GM12878 (cell line): ENCODE data around the gene GSC2. TPM values are rescaled to one million over a fixed set of nuclear protein-coding genes. Genes with fewer than 3 reads are reported as not detected.

Source experiments
- ATAC-seq: fragments of 200-7000 bp; cut with Tn5 transposase; 3 replicates; pipeline ENCODE4 v1.9.1; 2020; ENCODE audit warnings: mild to moderate bottlenecking, moderate library complexity
- BruUV-seq: library from RNA; stranded (reverse); fragments of 400-500 nt; replicated peaks from 2 replicates; lab custom pipeline; 2021; lab: Mats Ljungman, UMichigan
- CTCF ChIA-PET: fragments of 300-600 bp; sonication (Branson Sonifier 250); formaldehyde crosslinking; extraction: SDS; loops from one replicate; lab custom pipeline; 2021; ENCODE audit warnings: inconsistent platforms; lab: Yijun Ruan, JAX
- POLR2A ChIA-PET: fragments of 350-600 bp; formaldehyde crosslinking; extraction: SDS; loops from one replicate; lab custom pipeline; 2021; ENCODE audit warnings: inconsistent platforms; lab: Charles Lee
- RAD21 ChIA-PET: fragments of 300-600 bp; sonication (Branson Sonifier 250); formaldehyde crosslinking; loops from one replicate; lab custom pipeline; 2023; ENCODE audit warnings: antibody characterized with exemption; ENCODE audit not compliant: unreplicated experiment; lab: Charles Lee
- SMC1A ChIA-PET: fragments of 300-600 bp; sonication (Branson Sonifier 250); formaldehyde crosslinking; loops from one replicate; lab custom pipeline; 2023; ENCODE audit not compliant: unreplicated experiment, uncharacterized antibody; lab: Charles Lee
- DNase-seq: peaks from one replicate; pipeline ENCODE4 v3.0.0-alpha.2; 2011; ENCODE audit warnings: low read depth, low spot score
- FAIRE-seq: peaks from 3 replicates; lab custom pipeline; 2011; peaks lifted over from hg19 to GRCh38; lab: Jason Lieb, UNC
- H2AFZ ChIP-seq: 2 replicates; pipeline ENCODE4 v1.6.0; 2011; ENCODE audit warnings: low read depth, low read length, control low read depth; ENCODE audit not compliant: control insufficient read depth
- H3K27ac ChIP-seq: 2 replicates; pipeline ENCODE4 v1.5.1; 2011; ENCODE audit warnings: control low read depth; ENCODE audit not compliant: control insufficient read depth, insufficient read depth
- H3K27me3 ChIP-seq, 2 experiments: replicated peaks in 1 of 2; 2 replicates each; pipeline versions ENCODE4 v1.6.0 to v1.6.1; 2011; ENCODE audit warnings: low read length in 1 of 2; ENCODE audit not compliant: control insufficient read depth in 2 of 2, insufficient read depth in 2 of 2
- H3K36me3 ChIP-seq, 2 experiments: 2 replicates each; pipeline ENCODE4 v1.5.1; 2011; ENCODE audit warnings: low read length in 1 of 2; ENCODE audit not compliant: control insufficient read depth in 2 of 2, insufficient read depth in 2 of 2
- H3K4me1 ChIP-seq: 2 replicates; pipeline ENCODE4 v1.6.1; 2011; ENCODE audit warnings: mild to moderate bottlenecking, low read length, moderate library complexity, mixed read lengths; ENCODE audit not compliant: control insufficient read depth, insufficient read depth
- H3K4me2 ChIP-seq: 2 replicates; pipeline ENCODE4 v1.6.0; 2011; ENCODE audit warnings: control low read depth; ENCODE audit not compliant: control insufficient read depth, insufficient read depth
- H3K4me3 ChIP-seq: fragments of 200-600 bp; sonication (generic); 2 replicates; pipeline ENCODE4 v1.5.1; 2016
- H3K79me2 ChIP-seq: 2 replicates; pipeline ENCODE4 v1.6.0; 2011; ENCODE audit warnings: low read length; ENCODE audit not compliant: control insufficient read depth, insufficient read depth
- H3K9ac ChIP-seq: 2 replicates; pipeline ENCODE4 v1.8.0; 2011; ENCODE audit warnings: low read length, control low read depth, mixed read lengths; ENCODE audit not compliant: control insufficient read depth, insufficient read depth
- H3K9me3 ChIP-seq: replicated peaks from 3 replicates; pipeline ENCODE4 v1.5.1; 2011; ENCODE audit warnings: mild to moderate bottlenecking, low read length; ENCODE audit not compliant: control insufficient read depth, insufficient read depth
- H4K20me1 ChIP-seq: 2 replicates; pipeline ENCODE4 v1.6.0; 2011; ENCODE audit not compliant: control insufficient read depth, insufficient read depth
- CEBPZ ChIP-seq: fragments of 150-350 bp; IDR thresholded peaks from 2 replicates; pipeline ENCODE4 v1.6.1; 2016; ENCODE audit warnings: low read depth, low read length
- DPF2 ChIP-seq: fragments of 450-650 bp; IDR thresholded peaks from 2 replicates; pipeline ENCODE4 v1.6.1; 2017; ENCODE audit warnings: mild to moderate bottlenecking
- E4F1 ChIP-seq: fragments of 450-650 bp; IDR thresholded peaks from 2 replicates; pipeline ENCODE4 v1.6.1; 2018; ENCODE audit warnings: borderline replicate concordance, mild to moderate bottlenecking; ENCODE audit not compliant: partially characterized antibody
- MLLT1 ChIP-seq: fragments of 450-650 bp; IDR thresholded peaks from 2 replicates; pipeline ENCODE4 v1.6.1; 2016; ENCODE audit warnings: mild to moderate bottlenecking
- SREBF1 ChIP-seq: IDR thresholded peaks from 2 replicates; pipeline ENCODE4 v1.6.1; 2012; ENCODE audit warnings: mild to moderate bottlenecking, low read length
- USF1 ChIP-seq: IDR thresholded peaks from 2 replicates; pipeline ENCODE4 v1.6.1; 2011; ENCODE audit warnings: borderline replicate concordance, low read depth, mild to moderate bottlenecking, moderate library complexity, mixed read lengths, low read length; ENCODE audit not compliant: insufficient read depth; ENCODE audit errors: extremely low read length
- WRNIP1 ChIP-seq: IDR thresholded peaks from 2 replicates; pipeline ENCODE4 v1.6.1; 2011; ENCODE audit warnings: low read depth, low read length, improper control_type of control experiment, borderline replicate concordance
- ZBTB33 ChIP-seq: fragments of 450-650 bp; IDR thresholded peaks from 2 replicates; pipeline ENCODE4 v1.6.1; 2017; ENCODE audit warnings: mild to moderate bottlenecking
- ZNF217 ChIP-seq: fragments of 450-650 bp; IDR thresholded peaks from 2 replicates; pipeline ENCODE4 v1.6.1; 2017; ENCODE audit warnings: antibody characterized with exemption, mild to moderate bottlenecking
- WGBS: methylation state at CpG from one replicate; pipeline ENCODE4 v1.1.6; 2016; ENCODE audit warnings: low lambda C conversion rate; ENCODE audit not compliant: insufficient replicate concordance, insufficient coverage; ENCODE audit errors: missing lambda C conversion rate; 5-methylcytosine and 5-hydroxymethylcytosine counted together
- in situ Hi-C: fragments of 300-500 bp; cut with MboI; formaldehyde crosslinking; loops from 9 replicates; pipeline ENCODE4 v1.14.3; 2018; ENCODE audit warnings: mixed read lengths
- intact Hi-C: fragments of 100-400 bp; cut with micrococcal nuclease; formaldehyde crosslinking; loops from one replicate; pipeline ENCODE4 v1.14.2; 2022; ENCODE audit not compliant: unreplicated experiment
- polyA plus RNA-seq, 11 experiments: library from polyadenylated mRNA; depleted of rRNA in 4 of 11; unstranded in 6 of 11; stranded (reverse) in 5 of 11; fragments of >200 nt; fragmentation: Nextera tagmentation in 4 of 11; fragmentation: Illumina TruSeq in 1 of 11; extraction: Ambion mirVana in 4 of 11; extraction: Trizol in 1 of 11; gene quantifications; 1 replicate in 1 of 11; 2 replicates in 10 of 11; pipeline versions ENCODE4 v1.2.1 to v1.2.3, GENCODE V29; 2011 to 2016; ENCODE audit warnings: inconsistent platforms in 2 of 11, missing spikeins in 2 of 11, low read depth in 1 of 11
- total RNA-seq, 4 experiments: library from RNA; depleted of rRNA in 3 of 4; stranded (reverse); fragments of >200 nt in 3 of 4; fragmentation: Illumina TruSeq in 1 of 4; extraction: Trizol in 1 of 4; gene quantifications; 2 replicates each; pipeline versions ENCODE4 v1.2.1 to v1.2.3, GENCODE V29; 2013 to 2021

The GSC2 gene
- total and polyA plus RNA-seq, 10 of the 15 experiments (the other 5 are each of a cell fraction or from before 2014, with no cell fraction given): not detected

GRCh38 chr22:19105867-19106802 lies 44.0 kb downstream of the GSC2 start (continued):
- TF ChIP-seq MLLT1 (no peak), WRNIP1 (no peak), CEBPZ (no peak)

- H3K79me2 ChIP-seq: peaks cover 48% of the 10 kb centered on the region
- no TSS peak for BruUV-seq
- FAIRE-seq (no peak), ATAC-seq (no peak), DNase-seq (no peak)
- H3K27ac ChIP-seq: no peak overlapping the region
- in situ Hi-C loops (no loop called here), intact Hi-C loops (no loop called here)
- no peaks in the 10 kb centered on the region; the same call in 1 of the 2 replicates for H4K20me1 ChIP-seq
- H3K9ac ChIP-seq: no peak overlapping the region
- peaks cover 0 to 5% of the 10 kb centered on the region in 2 experiments; a peak in 1 of 4 replicates for H3K36me3 ChIP-seq
- ChIA-PET POLR2A (no interaction called here), SMC1A (no interaction called here), RAD21 (interaction anchor here (1.0 kb wide), 1 partner anchor 13 kb away, joined by 3 read pairs; no protein-coding TSS in a partner anchor), CTCF (no interaction called here)
- H3K9me3 ChIP-seq: no peaks in the 10 kb centered on the region
- H3K4me1 ChIP-seq: peaks cover 12% of the 10 kb centered on the region
- H3K4me2 ChIP-seq: no peak overlapping the region
- H3K27me3 ChIP-seq: no peaks in the 10 kb centered on the region
- no peak overlapping the region for H2AFZ ChIP-seq
- 97% methylated on average over 8 of the region's 8 CpGs for WGBS
- H3K4me3 ChIP-seq: no peak overlapping the region
- no peak for TF ChIP-seq USF1
- no peak for TF ChIP-seq SREBF1
- TF ChIP-seq E4F1: no peak
- no peak for TF ChIP-seq ZBTB33
- TF ChIP-seq ZNF217: no peak
- TF ChIP-seq DPF2: no peak
These were observed 44.6 kb downstream of the GSC2 start for GRCh38 chr22:19105456-19105855.
